ENCODE data around the gene GALK1.
"Not testable (repeated sequence)": the region's sequence is repeated elsewhere in the genome, so short reads cannot be mapped to it uniquely, and the experiment has no call there.

GALK1 gene

GRCh38 chr17:75765981-75766380 lies 989 bp upstream of the GALK1 start:
- DNase-seq (ENCODE audit: low read depth in 3 of 3), result no peak

GRCh38 chr17:75764417-75764710 lies 628 bp downstream of the GALK1 start:
- no peak for DNase-seq (ENCODE audit: low read depth in 3 of 3)

GRCh38 chr17:75763613-75764416 lies 1.2 kb downstream of the GALK1 start:
- no peak for DNase-seq (ENCODE audit: low read depth in 3 of 3)

- no peak for DNase-seq (ENCODE audit: low read depth in 3 of 3)
These were observed 1.8 kb downstream of the GALK1 start for GRCh38 chr17:75763269-75763607.

- no peak for DNase-seq (ENCODE audit: low read depth in 3 of 3)
These were observed 2.3 kb downstream of the GALK1 start for GRCh38 chr17:75762513-75763268.

GRCh38 chr17:75759978-75760640 lies 4.9 kb downstream of the GALK1 start:
- not testable (repeated sequence) for DNase-seq (ENCODE audit: low read depth in 3 of 3)

- DNase-seq (ENCODE audit: low read depth in 3 of 3), result no peak
These were observed 5.5 kb downstream of the GALK1 start for GRCh38 chr17:75759457-75759856.

- DNase-seq (ENCODE audit: low read depth in 3 of 3), result no peak
These were observed 6.7 kb downstream of the GALK1 start for GRCh38 chr17:75758131-75758905.

GRCh38 chr17:75757086-75757681 lies 7.8 kb downstream of the GALK1 start:
- DNase-seq (ENCODE audit: low read depth in 3 of 3), result no peak

GRCh38 chr17:75756451-75757085 lies 8.4 kb downstream of the GALK1 start:
- DNase-seq (ENCODE audit: low read depth in 3 of 3), result no peak

- DNase-seq (ENCODE audit: low read depth in 3 of 3), result no peak
These were observed 9.0 kb downstream of the GALK1 start for GRCh38 chr17:75755990-75756389.

GRCh38 chr17:75755205-75755901 lies 9.6 kb downstream of the GALK1 start:
- no peak for DNase-seq (ENCODE audit: low read depth in 3 of 3)

- DNase-seq (ENCODE audit: low read depth in 3 of 3), result no peak
These were observed 10.4 kb downstream of the GALK1 start for GRCh38 chr17:75754378-75755204.

GRCh38 chr17:75753514-75754377 lies 11.2 kb downstream of the GALK1 start:
- DNase-seq (ENCODE audit: low read depth in 3 of 3), result peak; percentile 53 to 68 (median 62)

GRCh38 chr17:75752802-75753513 lies 12.0 kb downstream of the GALK1 start:
- no peak for DNase-seq (ENCODE audit: low read depth in 3 of 3)

- no peak for DNase-seq (ENCODE audit: low read depth in 3 of 3)
These were observed 12.6 kb downstream of the GALK1 start for GRCh38 chr17:75752405-75752709.

- DNase-seq (ENCODE audit: low read depth in 3 of 3), result no peak
These were observed 13.2 kb downstream of the GALK1 start for GRCh38 chr17:75751676-75752404.

All from stimulated activated CD4-positive, alpha-beta T cell treated with anti-CD3 and anti-CD28 coated beads, TNF-alpha, amount 100 ng/mL, for 4 hours (primary cell).